ENCODE data around the gene ADAM30.

Gene ADAM30

GRCh38 chr1:119935373-119935772 lies 39.1 kb upstream of the ADAM30 start:
- CTCF ChIA-PET: interaction anchor here (0.8 to 4.9 kb wide), 4 partner anchors 14 to 65 kb away, joined by 3 to 25 read pairs (median 4); no protein-coding TSS in a partner anchor
- no peak for TF ChIP-seq CTCF (IDR thresholded peaks at IDR 0.05; ENCODE audit: insufficient read depth, low read length, missing control alignments)
- DNase-seq (ENCODE audit: low read depth, low spot score): no peak
- POLR2A ChIA-PET: no interaction called here
- H3K4me3 ChIP-seq (ENCODE audit: low read depth, low read length): no peak overlapping the region

- CTCF ChIA-PET: interaction anchor here (1.4 to 4.9 kb wide), 2 partner anchors 14 to 16 kb away, joined by 4 to 25 read pairs; no protein-coding TSS in a partner anchor
- no peak for TF ChIP-seq CTCF (IDR thresholded peaks at IDR 0.05; ENCODE audit: insufficient read depth, low read length, missing control alignments)
- POLR2A ChIA-PET: no interaction called here
- H3K4me3 ChIP-seq (ENCODE audit: low read depth, low read length): no peak overlapping the region
- no peak for DNase-seq (ENCODE audit: low read depth, low spot score)
Measured at GRCh38 chr1:119933397-119933796, 37.1 kb upstream of the ADAM30 start.

GRCh38 chr1:119929643-119930315 lies 33.5 kb upstream of the ADAM30 start:
- POLR2A ChIA-PET: no interaction called here

GRCh38 chr1:119926553-119926952 lies 30.2 kb upstream of the ADAM30 start:
- no peak for TF ChIP-seq CTCF (IDR thresholded peaks at IDR 0.05; ENCODE audit: insufficient read depth, low read length, missing control alignments)
- POLR2A ChIA-PET: no interaction called here
- no peak for DNase-seq (ENCODE audit: low read depth, low spot score)
- CTCF ChIA-PET: interaction anchor here (1.0 to 3.6 kb wide), 5 partner anchors 16 to 56 kb away, joined by 4 to 17 read pairs (median 4); no protein-coding TSS in a partner anchor
- no peak overlapping the region for H3K4me3 ChIP-seq (ENCODE audit: low read depth, low read length)

More at GRCh38 chr1:119929643-119930315, 33.5 kb upstream of the ADAM30 start:
- no peak for DNase-seq (ENCODE audit: low read depth, low spot score)
- CTCF ChIA-PET: interaction anchor here (1.1 to 1.6 kb wide), 3 partner anchors 44 to 60 kb away, joined by 4 read pairs; no protein-coding TSS in a partner anchor
- no peak for TF ChIP-seq CTCF (IDR thresholded peaks at IDR 0.05; ENCODE audit: insufficient read depth, low read length, missing control alignments)
- no peak overlapping the region for H3K4me3 ChIP-seq (ENCODE audit: low read depth, low read length)

- H3K4me3 ChIP-seq (ENCODE audit: low read depth, low read length): no peak overlapping the region
- ChIA-PET POLR2A (no interaction called here), CTCF (interaction anchor here (1.1 to 3.6 kb wide), 3 partner anchors 23 to 55 kb away, joined by 3 to 17 read pairs (median 4); no protein-coding TSS in a partner anchor)
- no peak for DNase-seq (ENCODE audit: low read depth, low spot score)
- no peak for TF ChIP-seq CTCF (IDR thresholded peaks at IDR 0.05; ENCODE audit: insufficient read depth, low read length, missing control alignments)
Measured at GRCh38 chr1:119924948-119925898, 28.9 kb upstream of the ADAM30 start.
